Adrenal gland (tissue), 12 donors: ENCODE data around the gene NFS1. TPM values are rescaled to one million over a fixed set of nuclear protein-coding genes. Genes with fewer than 3 reads are reported as not detected.
"Not testable (repeated sequence)": the region's sequence is repeated elsewhere in the genome, so short reads cannot be mapped to it uniquely, and the experiment has no call there.

Source experiments
- DNase-seq, 7 donors: peaks; one replicate each; pipeline ENCODE4 v3.0.0-alpha.2; 2019 to 2020
- H3K27ac ChIP-seq, 5 donors: fragments of 200-600 bp; sonication (generic) in 4 of 5; 1 replicate in 3 of 5; 2 replicates in 2 of 5; pipeline versions ENCODE4 v1.5.1 to v1.8.0; 2016 to 2020; ENCODE audit warnings: mild to moderate bottlenecking in 1 of 5
- H3K27me3 ChIP-seq: fragments of 200-600 bp; 2 replicates; pipeline ENCODE4 v1.8.0; 2021
- H3K36me3 ChIP-seq, 2 donors: fragments of 200-600 bp; replicated peaks in 1 of 2; 1 replicate in 1 of 2; 2 replicates in 1 of 2; pipeline versions ENCODE4 v1.5.1 to v1.8.0; 2018 to 2022
- H3K4me1 ChIP-seq, 2 donors: fragments of 200-600 bp; replicated peaks in 1 of 2; 1 replicate in 1 of 2; 2 replicates in 1 of 2; pipeline versions ENCODE4 v1.5.1 to v1.8.0; 2018 to 2021
- H3K4me3 ChIP-seq, 4 donors: fragments of 200-600 bp; sonication (generic) in 3 of 4; one replicate each; pipeline ENCODE4 v1.5.1; 2016 to 2018
- H3K9me3 ChIP-seq, 3 donors: fragments of 200-600 bp; sonication (generic) in 1 of 3; replicated peaks in 1 of 3; 1 replicate in 2 of 3; 2 replicates in 1 of 3; pipeline versions ENCODE4 v1.5.1 to v1.8.0; 2016 to 2021
- POLR2A ChIP-seq, 2 donors: fragments of 450-650 bp; IDR thresholded peaks; one replicate each; pipeline ENCODE4 v1.6.1; 2017; ENCODE audit warnings: antibody characterized with exemption in 2 of 2, mild to moderate bottlenecking in 2 of 2, moderate library complexity in 1 of 2
- WGBS, 4 donors: extraction: QIAGEN DNeasy Blood & Tissue Kit in 2 of 4; methylation state at CpG; one replicate each; pipeline versions ENCODE4 v1.1.5 to v1.1.7; 2013 to 2017; 5-methylcytosine and 5-hydroxymethylcytosine counted together
- intact Hi-C, 2 donors: fragments of 100-400 bp; cut with DNase I; formaldehyde crosslinking; loops; one replicate each; pipeline versions ENCODE4 v1.14.1 to v1.15.0; 2022 to 2023
- polyA plus RNA-seq, 3 donors: library from polyadenylated mRNA; stranded (reverse); fragments of 200-250 nt in 2 of 3; fragments of 350-450 nt in 1 of 3; fragmentation: Illumina TruSeq in 1 of 3; extraction: RNeasy Lipid Tissue Mini Kit (QIAGEN cat#74804) in 1 of 3; gene quantifications; one replicate each; pipeline ENCODE4 v1.2.3, GENCODE V29; 2013 to 2014
- total RNA-seq, 9 donors: library from RNA; depleted of rRNA in 4 of 9; stranded (reverse); fragments of >200 nt in 4 of 9; fragments of 120-200 nt in 1 of 9; fragmentation: NEBNext Ultra II Directional in 1 of 9; extraction: Animal tissue kit (Norgen Biotek cat#: 25700) in 1 of 9; gene quantifications; one replicate each; pipeline versions ENCODE4 v1.1.0 to v1.2.4, GENCODE V29; 2013 to 2023
- TF ChIP-seq, protein P1 (sequence below), 6 experiments: fragments of 450-650 bp in 4 of 6; fragments of 200-600 bp in 2 of 6; sonication (generic) in 1 of 6; IDR thresholded peaks; 1 replicate in 5 of 6; 2 replicates in 1 of 6; pipeline versions ENCODE4 v1.5.1 to v1.8.0; 2016 to 2021; ENCODE audit warnings: antibody characterized with exemption in 6 of 6, mild to moderate bottlenecking in 2 of 6, moderate library complexity in 1 of 6
- donor health status: healthy with polysubstance abuse.
- donor health status: Bipolar disorder and iron deficiency.
- donor health status: DM: yes; HTN: yes; CAD: no.
- donor health status: DM: no; HTN: no; CAD: no.
- donor health status: DM: no; HTN: no; CAD: no.
- donor health status: DM: yes; HTN: yes; CAD: no.

The NFS1 gene
- total and polyA plus RNA-seq, 12 donors = 40.1 to 129 (median 104) TPM

- DNase-seq = no peak
- H3K4me1 ChIP-seq = peaks cover 10 to 37% of the 10 kb centered on the region in 2 donors
- intact Hi-C loops = loop anchor here in 1 of 2 donors (10.0 kb wide), 1 partner anchor 231 kb away; no protein-coding TSS in a partner anchor
- peaks cover 0 to 33% of the 10 kb centered on the region in 2 donors for H3K36me3 ChIP-seq
- 77 to 86% (median 83%) methylated on average over 4 of the region's 4 CpGs for WGBS, 4 donors
- no peak for TF ChIP-seq POLR2A (IDR thresholded peaks at IDR 0.05)
- TF ChIP-seq, protein P1, sequence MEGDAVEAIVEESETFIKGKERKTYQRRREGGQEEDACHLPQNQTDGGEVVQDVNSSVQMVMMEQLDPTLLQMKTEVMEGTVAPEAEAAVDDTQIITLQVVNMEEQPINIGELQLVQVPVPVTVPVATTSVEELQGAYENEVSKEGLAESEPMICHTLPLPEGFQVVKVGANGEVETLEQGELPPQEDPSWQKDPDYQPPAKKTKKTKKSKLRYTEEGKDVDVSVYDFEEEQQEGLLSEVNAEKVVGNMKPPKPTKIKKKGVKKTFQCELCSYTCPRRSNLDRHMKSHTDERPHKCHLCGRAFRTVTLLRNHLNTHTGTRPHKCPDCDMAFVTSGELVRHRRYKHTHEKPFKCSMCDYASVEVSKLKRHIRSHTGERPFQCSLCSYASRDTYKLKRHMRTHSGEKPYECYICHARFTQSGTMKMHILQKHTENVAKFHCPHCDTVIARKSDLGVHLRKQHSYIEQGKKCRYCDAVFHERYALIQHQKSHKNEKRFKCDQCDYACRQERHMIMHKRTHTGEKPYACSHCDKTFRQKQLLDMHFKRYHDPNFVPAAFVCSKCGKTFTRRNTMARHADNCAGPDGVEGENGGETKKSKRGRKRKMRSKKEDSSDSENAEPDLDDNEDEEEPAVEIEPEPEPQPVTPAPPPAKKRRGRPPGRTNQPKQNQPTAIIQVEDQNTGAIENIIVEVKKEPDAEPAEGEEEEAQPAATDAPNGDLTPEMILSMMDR (IDR thresholded peaks at IDR 0.05) = no peak
- H3K9me3 ChIP-seq = no peaks in the 10 kb centered on the region
- H3K4me3 ChIP-seq = no peak overlapping the region
- peak overlapping the region in 1 of 5 donors; percentile 10 for H3K27ac ChIP-seq
- no peaks in the 10 kb centered on the region for H3K27me3 ChIP-seq
Observed at GRCh38 chr20:35695978-35696377, 3.2 kb downstream of the NFS1 start.

DNA sequence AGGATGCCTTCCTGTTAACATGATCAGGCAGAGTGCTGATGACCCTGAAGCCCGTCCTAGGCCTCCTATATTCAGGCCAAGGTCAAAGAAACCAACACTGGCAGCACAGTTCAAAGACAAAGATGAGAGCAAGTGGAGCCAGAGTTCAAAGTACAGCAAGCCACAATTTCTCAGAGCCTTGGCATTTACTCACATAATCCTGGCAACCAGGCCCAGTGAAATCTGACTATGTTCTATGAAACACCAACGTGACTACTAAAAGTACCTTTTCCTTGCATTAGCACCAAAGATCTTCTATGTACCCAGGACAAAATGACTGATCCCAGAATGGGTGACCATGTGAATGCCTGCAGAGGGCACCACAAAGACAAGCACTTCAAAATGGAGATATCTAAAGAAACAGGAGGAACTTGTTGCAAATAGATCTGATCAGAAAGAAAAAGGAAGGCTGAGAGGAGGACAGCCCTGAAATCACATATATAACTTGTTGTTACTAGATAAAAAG, 3.9 kb downstream of the NFS1 start:
- Histone ChIP-seq H3K27me3 (no peaks in the 10 kb centered on the region), H3K4me1 (peaks cover 10 to 30% of the 10 kb centered on the region in 2 donors), H3K27ac (peak overlapping the region in 2 of 5 donors; percentile 10 to 45), H3K36me3 (peaks cover 0 to 34% of the 10 kb centered on the region in 2 donors), H3K4me3 (no peak overlapping the region), H3K9me3 (no peaks in the 10 kb centered on the region)
- DNase-seq = peak in 4 of 7 donors; percentile 9 to 41 (median 24)
- intact Hi-C loops = loop anchor here in 1 of 2 donors (10.0 kb wide), 1 partner anchor 230 kb away; no protein-coding TSS in a partner anchor
- 36 to 63% (median 49%) methylated on average over 2 of the region's 2 CpGs for WGBS, 4 donors
- TF ChIP-seq, protein P1 (IDR thresholded peaks at IDR 0.05) = no peak
- no peak for TF ChIP-seq POLR2A (IDR thresholded peaks at IDR 0.05)

DNA sequence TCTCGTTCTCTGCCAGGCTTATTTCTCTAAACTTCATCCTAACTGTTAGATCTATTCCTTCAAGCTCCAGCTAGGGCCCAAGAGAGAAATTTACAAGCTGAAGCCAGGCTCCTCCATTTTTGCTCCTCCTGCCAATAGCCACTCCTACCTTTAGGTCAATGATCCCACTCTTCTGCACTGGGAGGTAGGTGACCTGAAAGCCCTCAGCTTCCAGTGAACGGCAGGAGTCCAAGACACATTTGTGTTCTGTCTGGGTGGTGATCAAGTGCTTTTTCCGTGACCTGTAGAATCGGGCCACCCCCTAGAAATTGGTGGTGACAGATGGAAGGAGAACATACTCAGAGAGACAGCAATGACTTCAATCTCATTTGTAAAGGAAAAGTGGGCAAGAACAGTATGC, 8.9 kb downstream of the NFS1 start:
- H3K36me3 ChIP-seq = peaks cover 0 to 65% of the 10 kb centered on the region in 2 donors
- peaks cover 0 to 2% of the 10 kb centered on the region in 2 donors for H3K4me1 ChIP-seq
- no peak overlapping the region for H3K4me3 ChIP-seq
- DNase-seq = peak in 1 of 7 donors; percentile 30
- 83 to 96% (median 86%) methylated on average over 4 of the region's 4 CpGs for WGBS, 4 donors
- intact Hi-C loops = loop anchor here in 1 of 2 donors (10.0 kb wide), 1 partner anchor 225 kb away; no protein-coding TSS in a partner anchor
- no peaks in the 10 kb centered on the region for H3K9me3 ChIP-seq
- TF ChIP-seq, protein P1 (IDR thresholded peaks at IDR 0.05) = no peak
- TF ChIP-seq POLR2A (IDR thresholded peaks at IDR 0.05) = no peak
- H3K27ac ChIP-seq = no peak overlapping the region
- H3K27me3 ChIP-seq = no peaks in the 10 kb centered on the region

DNA sequence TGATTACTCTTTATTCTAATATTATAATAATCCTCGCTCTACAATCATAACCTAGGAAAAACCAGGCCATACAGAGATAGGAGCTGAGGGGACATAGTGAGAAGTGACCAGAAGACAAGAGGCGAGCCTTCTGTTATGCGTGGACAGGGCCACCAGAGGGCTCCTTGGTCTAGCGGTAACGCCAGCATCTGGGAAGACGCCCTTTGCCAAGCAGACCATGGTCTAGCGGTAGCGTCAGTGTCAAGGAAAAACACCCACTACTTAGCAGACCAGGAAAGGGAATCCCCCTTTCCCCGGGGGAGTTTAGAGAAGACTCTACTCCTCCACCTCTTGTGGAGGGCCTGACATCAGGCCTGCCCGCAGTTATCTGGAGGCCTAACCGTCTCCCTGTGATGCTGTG, 12.3 kb downstream of the NFS1 start:
- H3K9me3 ChIP-seq, H3K4me1 ChIP-seq, H3K4me3 ChIP-seq, H3K27me3 ChIP-seq, H3K27ac ChIP-seq: not testable (repeated sequence)
- intact Hi-C loops = loop anchor here in 1 of 2 donors (10.0 kb wide), 1 partner anchor 212 kb away; no protein-coding TSS in a partner anchor
- peaks cover 0 to 36% of the 10 kb centered on the region in 2 donors for H3K36me3 ChIP-seq
- TF ChIP-seq, protein P1 (IDR thresholded peaks at IDR 0.05) = peak in 3 of 6 experiments; percentile 12 to 35 (median 30)
- DNase-seq = peak in 3 of 7 donors; percentile 30 to 57 (median 35)
- WGBS, 4 donors = 83 to 90% (median 89%) methylated on average over 10 to 11 of the region's 11 CpGs

DNA sequence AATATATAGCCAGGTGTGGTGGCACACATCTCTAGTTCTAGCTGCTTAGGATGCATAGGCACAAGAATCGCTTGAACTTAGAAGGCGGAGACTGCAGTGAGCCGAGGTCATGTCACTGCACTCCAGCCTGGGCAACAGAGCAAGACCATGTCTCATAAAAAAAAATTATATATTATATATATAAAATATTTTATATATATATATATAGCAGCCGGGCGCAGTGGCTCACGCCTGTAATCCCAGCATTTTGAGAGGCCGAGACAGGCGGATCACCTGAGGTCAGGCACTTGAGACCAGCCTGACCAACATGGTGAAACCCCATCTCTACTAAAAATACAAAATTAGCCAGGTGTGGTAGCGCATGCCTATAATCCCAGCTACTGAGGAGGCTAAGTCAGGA, 13.8 kb downstream of the NFS1 start:
- not testable (repeated sequence) for H3K4me3 ChIP-seq, H3K27me3 ChIP-seq, H3K27ac ChIP-seq, H3K9me3 ChIP-seq, H3K4me1 ChIP-seq
- intact Hi-C loops = loop anchor here in 1 of 2 donors (10.0 kb wide), 1 partner anchor 211 kb away; no protein-coding TSS in a partner anchor
- peaks cover 0 to 39% of the 10 kb centered on the region in 2 donors for H3K36me3 ChIP-seq
- DNase-seq = peak in 1 of 7 donors; percentile 36
- WGBS, 4 donors = 90 to 97% (median 96%) methylated on average over 9 of the region's 9 CpGs
